Loucy (cell line): ENCODE measurements around the gene CCR6.
"Not testable (repeated sequence)": the region's sequence is repeated elsewhere in the genome, so short reads cannot be mapped to it uniquely, and the experiment has no call there.

Experiments
- CTCF ChIP-seq: fragments of 200-600 bp; sonication (generic); conservative IDR thresholded peaks from 2 replicates; pipeline ENCODE4 v1.5.1; 2014; ENCODE audit warnings: mild to moderate bottlenecking, antibody characterized with exemption, low read length
- EZH2phosphoT487 ChIP-seq: fragments of 200-600 bp; IDR thresholded peaks from 2 replicates; pipeline ENCODE4 v1.6.1; 2018; ENCODE audit warnings: antibody characterized with exemption, mild to moderate bottlenecking, moderate library complexity, borderline replicate concordance

- TF ChIP-seq CTCF, EZH2phosphoT487: not testable (repeated sequence)
These were observed 49.1 kb downstream of the CCR6 start for GRCh38 chr6:167172011-167172410.
